Measurements from ENCODE around the gene ULK4.

The ULK4 gene

GRCh38 chr3:41258239-41258800 lies 703.6 kb downstream of the ULK4 start:
- TF ChIP-seq EZH2 (IDR thresholded peaks at IDR 0.05; ENCODE audit: borderline replicate concordance, low read depth, low read length, severe bottlenecking) (no peak), CTCF (IDR thresholded peaks at IDR 0.05; ENCODE audit: borderline replicate concordance, extremely low read depth, low read length, poor library complexity, severe bottlenecking) (no peak)
- H3K9me3 ChIP-seq (ENCODE audit: insufficient read depth, low read length, severe bottlenecking) = no peaks in the 10 kb centered on the region
- no peak overlapping the region for H3K4me3 ChIP-seq (ENCODE audit: low read depth in 1 of 2, low read length in 2 of 2)
- ATAC-seq (ENCODE audit: insufficient read depth, low read depth) = no peak
- H2AFZ ChIP-seq (ENCODE audit: low read depth, low read length) = no peak overlapping the region
- H3K4me1 ChIP-seq (ENCODE audit: insufficient read depth, low read length) = no peaks in the 10 kb centered on the region
- H3K79me2 ChIP-seq (ENCODE audit: insufficient read depth, low read length) = no peaks in the 10 kb centered on the region
- no peaks in the 10 kb centered on the region for H3K27me3 ChIP-seq (ENCODE audit: insufficient read depth, low read length, poor library complexity)
- H3K36me3 ChIP-seq (ENCODE audit: insufficient read depth, low read length) = no peaks in the 10 kb centered on the region
- no peak overlapping the region for H3K9ac ChIP-seq (ENCODE audit: low read depth, low read length)
- no peak for DNase-seq
- no peak overlapping the region for H3K4me2 ChIP-seq (ENCODE audit: insufficient read depth, low read length)
- H3K27ac ChIP-seq (ENCODE audit: low read length) = no peak overlapping the region
- no peaks in the 10 kb centered on the region for H4K20me1 ChIP-seq (ENCODE audit: insufficient read depth, low read length)

GRCh38 chr3:41251593-41251992 lies 710.3 kb downstream of the ULK4 start:
- H3K36me3 ChIP-seq (ENCODE audit: insufficient read depth, low read length) = no peaks in the 10 kb centered on the region
- no peak overlapping the region for H3K4me2 ChIP-seq (ENCODE audit: insufficient read depth, low read length)
- no peak for DNase-seq

GRCh38 chr3:41250825-41251224 lies 711.1 kb downstream of the ULK4 start:
- Histone ChIP-seq H2AFZ (ENCODE audit: low read depth, low read length) (no peak overlapping the region), H3K27ac (ENCODE audit: low read length) (no peak overlapping the region), H4K20me1 (ENCODE audit: insufficient read depth, low read length) (no peaks in the 10 kb centered on the region), H3K79me2 (ENCODE audit: insufficient read depth, low read length) (no peaks in the 10 kb centered on the region), H3K9ac (ENCODE audit: low read depth, low read length) (no peak overlapping the region), H3K4me2 (ENCODE audit: insufficient read depth, low read length) (no peak overlapping the region), H3K4me1 (ENCODE audit: insufficient read depth, low read length) (no peaks in the 10 kb centered on the region), H3K27me3 (ENCODE audit: insufficient read depth, low read length, poor library complexity) (no peaks in the 10 kb centered on the region), H3K4me3 (ENCODE audit: low read depth in 1 of 2, low read length in 2 of 2) (no peak overlapping the region), H3K36me3 (ENCODE audit: insufficient read depth, low read length) (no peaks in the 10 kb centered on the region), H3K9me3 (ENCODE audit: insufficient read depth, low read length, severe bottlenecking) (no peaks in the 10 kb centered on the region)
- DNase-seq (no peak), ATAC-seq (ENCODE audit: insufficient read depth, low read depth) (no peak)
- no peak for TF ChIP-seq CTCF (IDR thresholded peaks at IDR 0.05; ENCODE audit: borderline replicate concordance, extremely low read depth, low read length, poor library complexity, severe bottlenecking)
- no peak for TF ChIP-seq EZH2 (IDR thresholded peaks at IDR 0.05; ENCODE audit: borderline replicate concordance, low read depth, low read length, severe bottlenecking)

More at GRCh38 chr3:41251593-41251992, 710.3 kb downstream of the ULK4 start:
- no peaks in the 10 kb centered on the region for H3K4me1 ChIP-seq (ENCODE audit: insufficient read depth, low read length)
- no peak overlapping the region for H2AFZ ChIP-seq (ENCODE audit: low read depth, low read length)
- H3K9ac ChIP-seq (ENCODE audit: low read depth, low read length) = no peak overlapping the region
- no peaks in the 10 kb centered on the region for H3K79me2 ChIP-seq (ENCODE audit: insufficient read depth, low read length)
- H4K20me1 ChIP-seq (ENCODE audit: insufficient read depth, low read length) = no peaks in the 10 kb centered on the region
- H3K9me3 ChIP-seq (ENCODE audit: insufficient read depth, low read length, severe bottlenecking) = no peaks in the 10 kb centered on the region
- no peak overlapping the region for H3K4me3 ChIP-seq (ENCODE audit: low read depth in 1 of 2, low read length in 2 of 2)
- TF ChIP-seq CTCF (IDR thresholded peaks at IDR 0.05; ENCODE audit: borderline replicate concordance, extremely low read depth, low read length, poor library complexity, severe bottlenecking) = no peak
- no peaks in the 10 kb centered on the region for H3K27me3 ChIP-seq (ENCODE audit: insufficient read depth, low read length, poor library complexity)
- ATAC-seq (ENCODE audit: insufficient read depth, low read depth) = no peak
- no peak overlapping the region for H3K27ac ChIP-seq (ENCODE audit: low read length)

GRCh38 chr3:41249318-41249717 lies 712.6 kb downstream of the ULK4 start:
- H3K79me2 ChIP-seq (ENCODE audit: insufficient read depth, low read length) = no peaks in the 10 kb centered on the region
- peaks cover 8% of the 10 kb centered on the region; the same call in 1 of the 2 replicates for H3K36me3 ChIP-seq (ENCODE audit: insufficient read depth, low read length)
- TF ChIP-seq CTCF (IDR thresholded peaks at IDR 0.05; ENCODE audit: borderline replicate concordance, extremely low read depth, low read length, poor library complexity, severe bottlenecking) (no peak), EZH2 (IDR thresholded peaks at IDR 0.05; ENCODE audit: borderline replicate concordance, low read depth, low read length, severe bottlenecking) (no peak)
- H3K4me2 ChIP-seq (ENCODE audit: insufficient read depth, low read length) = no peak overlapping the region
- no peak overlapping the region for H3K9ac ChIP-seq (ENCODE audit: low read depth, low read length)
- no peak overlapping the region for H2AFZ ChIP-seq (ENCODE audit: low read depth, low read length)
- DNase-seq (no peak), ATAC-seq (ENCODE audit: insufficient read depth, low read depth) (no peak)
- H3K27me3 ChIP-seq (ENCODE audit: insufficient read depth, low read length, poor library complexity) = no peaks in the 10 kb centered on the region
- H3K9me3 ChIP-seq (ENCODE audit: insufficient read depth, low read length, severe bottlenecking) = no peaks in the 10 kb centered on the region
- H3K4me1 ChIP-seq (ENCODE audit: insufficient read depth, low read length) = no peaks in the 10 kb centered on the region
- peaks cover 9% of the 10 kb centered on the region; the same call in 1 of the 2 replicates for H4K20me1 ChIP-seq (ENCODE audit: insufficient read depth, low read length)
- no peak overlapping the region for H3K4me3 ChIP-seq (ENCODE audit: low read depth in 1 of 2, low read length in 2 of 2)
- H3K27ac ChIP-seq (ENCODE audit: low read length) = no peak overlapping the region

Data from DND-41 (cell line).